Uterus (tissue), 2 donors: ENCODE results near the gene PRR5L.
A peak's percentile ranks its signal among the peaks of the same experiment; 100 is the strongest.

Source experiments
- CTCF ChIP-seq, 4 experiments: fragments of 200-600 bp in 2 of 4; fragments of 450-650 bp in 2 of 4; sonication (generic) in 2 of 4; IDR thresholded peaks; one replicate each; pipeline ENCODE4 v1.5.1; 2016 to 2019; ENCODE audit warnings: antibody characterized with exemption in 4 of 4, mild to moderate bottlenecking in 2 of 4, moderate library complexity in 1 of 4
- POLR2A ChIP-seq, 2 donors: fragments of 450-650 bp; IDR thresholded peaks; one replicate each; pipeline ENCODE4 v1.6.1; 2016; ENCODE audit warnings: antibody characterized with exemption in 2 of 2, mild to moderate bottlenecking in 1 of 2, moderate library complexity in 1 of 2

DNA sequence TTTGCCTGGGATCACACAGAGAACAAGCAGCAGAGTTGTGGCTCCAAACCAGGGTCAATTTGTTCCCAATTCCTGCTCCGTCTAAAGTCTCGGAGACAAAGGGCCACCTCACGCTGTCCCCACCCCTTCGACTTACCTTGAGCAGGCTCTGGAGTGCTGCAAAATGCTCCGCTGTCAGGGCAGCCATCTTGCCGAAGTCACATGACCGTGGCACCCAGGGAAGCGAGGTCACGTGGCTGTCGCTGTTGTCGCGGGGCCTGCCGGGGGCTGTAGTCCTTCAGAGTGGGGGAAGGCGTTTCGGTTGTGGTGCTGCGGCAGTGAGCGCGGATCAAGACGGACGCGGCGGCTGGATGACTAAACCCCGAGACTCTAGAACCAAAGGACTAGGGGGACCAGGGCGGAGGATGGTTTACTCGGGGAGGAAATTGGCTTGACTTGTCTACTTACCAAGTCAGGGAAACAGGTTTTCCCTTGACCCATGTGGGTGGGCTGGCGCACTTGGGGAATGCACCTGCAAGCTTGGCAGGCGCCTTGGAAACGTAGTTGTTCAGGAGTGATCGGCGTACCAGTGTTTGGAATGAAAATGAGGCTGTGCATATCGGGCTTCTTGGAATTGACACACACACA is 6.7 kb upstream of the PRR5L start, which contains the start of gene COMMD9:
- TF ChIP-seq CTCF (IDR thresholded peaks at IDR 0.05): peak in 1 of 4 experiments; percentile 30
- peak in 1 of 2 donors; percentile 47 for TF ChIP-seq POLR2A (IDR thresholded peaks at IDR 0.05)
